ENCODE measurements around the gene CCHCR1.

CCHCR1 gene

GRCh38 chr6:31107052-31107451, 50.5 kb downstream of the CCHCR1 start:
- DNase-seq (ENCODE audit: low read depth): no peak

- DNase-seq (ENCODE audit: low read depth): no peak
These were observed 54.5 kb downstream of the CCHCR1 start for GRCh38 chr6:31103136-31103535.

- no peak for DNase-seq (ENCODE audit: low read depth)
These were observed 59.1 kb downstream of the CCHCR1 start for GRCh38 chr6:31098449-31098938.

GRCh38 chr6:31096656-31097055, 60.9 kb downstream of the CCHCR1 start:
- DNase-seq (ENCODE audit: low read depth): no peak

DNA sequence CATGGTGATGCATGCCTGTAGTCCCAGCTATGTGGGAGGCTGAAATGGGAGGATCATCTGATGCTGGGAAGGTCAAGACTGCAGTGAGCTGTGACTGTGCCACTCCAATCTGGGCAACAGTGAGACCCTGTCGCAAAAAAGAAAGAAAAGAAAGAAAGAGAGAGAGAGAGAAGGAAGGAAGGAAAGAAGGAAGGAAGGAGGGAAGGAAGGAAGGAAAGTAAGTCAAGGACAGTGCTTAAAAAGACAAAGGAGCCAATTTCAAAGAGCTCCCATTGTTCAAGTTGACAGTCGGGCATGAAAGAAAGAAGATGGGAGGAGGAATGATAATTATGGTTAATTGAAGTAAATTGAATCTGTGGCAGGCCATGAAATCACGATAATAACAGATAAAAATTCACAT, 61.4 kb downstream of the CCHCR1 start:
- DNase-seq (ENCODE audit: low read depth): no peak

DNA sequence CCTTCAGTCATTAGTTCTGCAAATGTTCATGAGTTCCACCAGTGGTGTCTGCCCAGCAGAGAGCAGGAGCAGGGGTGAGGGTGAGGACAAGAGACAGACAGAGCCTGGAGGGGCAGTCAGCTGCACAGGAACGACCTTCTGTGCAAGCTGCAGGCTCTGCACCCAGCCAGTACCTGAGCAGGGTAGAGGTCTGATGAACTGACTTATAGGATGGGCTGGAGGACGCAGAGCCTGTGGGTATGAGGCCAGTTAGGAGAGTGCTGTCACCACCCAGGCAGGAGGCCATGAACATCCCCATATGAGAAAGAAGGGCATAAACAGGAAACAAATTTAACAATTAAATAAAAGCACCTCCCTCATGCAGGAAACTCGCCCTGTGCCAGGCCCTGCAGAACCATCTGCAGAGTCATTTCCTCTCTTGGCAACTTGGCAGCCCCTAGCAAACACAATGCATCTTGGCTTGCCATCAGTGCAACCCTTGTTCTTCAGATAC, 63.2 kb downstream of the CCHCR1 start:
- DNase-seq (ENCODE audit: low read depth): no peak

- DNase-seq (ENCODE audit: low read depth): no peak
These were observed 64.7 kb downstream of the CCHCR1 start for GRCh38 chr6:31092769-31093505.
